H9 (cell line): ENCODE measurements around the gene ATF7IP2. TPM values are rescaled to one million over a fixed set of nuclear protein-coding genes. Genes with fewer than 3 reads are reported as not detected.

Experiments used
- DNase-seq: peaks from one replicate; pipeline ENCODE4 v3.0.0-alpha.2; 2017
- H2AFZ ChIP-seq: one replicate; pipeline ENCODE4 v1.6.1; 2013; ENCODE audit warnings: mild to moderate bottlenecking, low read length, control low read depth, moderate library complexity
- H2AK5ac ChIP-seq: 2 replicates; pipeline ENCODE4 v1.6.1; 2013; ENCODE audit warnings: low read length, control low read depth, mixed read lengths; ENCODE audit not compliant: insufficient read length
- H2BK120ac ChIP-seq: one replicate; pipeline ENCODE4 v1.6.1; 2013; ENCODE audit warnings: low read depth, mild to moderate bottlenecking, low read length, control low read depth, inconsistent platforms; ENCODE audit not compliant: poor library complexity, severe bottlenecking
- H2BK12ac ChIP-seq: 2 replicates; pipeline ENCODE4 v1.6.1; 2013; ENCODE audit warnings: low read length, control low read depth, mixed read lengths, low read depth; ENCODE audit not compliant: insufficient read length
- H2BK15ac ChIP-seq: 2 replicates; pipeline ENCODE4 v1.6.1; 2013; ENCODE audit warnings: low read depth, low read length, control low read depth
- H2BK20ac ChIP-seq: one replicate; pipeline ENCODE4 v1.6.1; 2013; ENCODE audit warnings: low read depth, mild to moderate bottlenecking, low read length, control low read depth, inconsistent platforms; ENCODE audit not compliant: poor library complexity, severe bottlenecking
- H2BK5ac ChIP-seq: 2 replicates; pipeline ENCODE4 v1.6.1; 2013; ENCODE audit warnings: low read length, control low read depth, mixed read lengths; ENCODE audit not compliant: insufficient read length
- H3K14ac ChIP-seq: 2 replicates; pipeline ENCODE4 v1.6.1; 2013; ENCODE audit warnings: low read length, control low read depth; ENCODE audit not compliant: insufficient read depth
- H3K18ac ChIP-seq: 2 replicates; pipeline ENCODE4 v1.6.1; 2013; ENCODE audit warnings: low read depth, mild to moderate bottlenecking, mixed read lengths, low read length, control low read depth; ENCODE audit not compliant: insufficient read length
- H3K23ac ChIP-seq: 2 replicates; pipeline ENCODE4 v1.6.1; 2013; ENCODE audit warnings: low read length, control low read depth, mixed read lengths, low read depth; ENCODE audit not compliant: insufficient read length
- H3K23me2 ChIP-seq: 2 replicates; pipeline ENCODE4 v1.6.1; 2013; ENCODE audit warnings: low read depth, mild to moderate bottlenecking, mixed read lengths, low read length, control low read depth; ENCODE audit not compliant: insufficient read length, poor library complexity, severe bottlenecking
- H3K27ac ChIP-seq: 2 replicates; pipeline ENCODE4 v1.5.1; 2013; ENCODE audit warnings: low read length, control low read depth, mixed read lengths, low read depth; ENCODE audit not compliant: insufficient read length
- H3K27me3 ChIP-seq: 2 replicates; pipeline ENCODE4 v1.6.1; 2013; ENCODE audit warnings: low read length, control low read depth, inconsistent platforms; ENCODE audit not compliant: insufficient read depth
- H3K4ac ChIP-seq: 2 replicates; pipeline ENCODE4 v1.6.1; 2013; ENCODE audit warnings: low read depth, mild to moderate bottlenecking, control low read depth, inconsistent platforms, low read length, moderate library complexity
- H3K4me1 ChIP-seq: 2 replicates; pipeline ENCODE4 v1.6.1; 2013; ENCODE audit warnings: low read length, control low read depth, inconsistent platforms; ENCODE audit not compliant: insufficient read depth
- H3K4me2 ChIP-seq: 2 replicates; pipeline ENCODE4 v1.6.1; 2013; ENCODE audit warnings: low read length, control low read depth, mixed read lengths; ENCODE audit not compliant: insufficient read length, insufficient read depth
- H3K56ac ChIP-seq: 2 replicates; pipeline ENCODE4 v1.6.1; 2013; ENCODE audit warnings: low read depth, mild to moderate bottlenecking, mixed read lengths, low read length, control low read depth; ENCODE audit not compliant: insufficient read length
- H3K79me1 ChIP-seq: 2 replicates; pipeline ENCODE4 v1.6.1; 2013; ENCODE audit warnings: low read depth, mild to moderate bottlenecking, moderate library complexity, low read length, control low read depth, inconsistent platforms; ENCODE audit not compliant: insufficient read depth, poor library complexity, severe bottlenecking
- H3K79me2 ChIP-seq: 2 replicates; pipeline ENCODE4 v1.6.1; 2013; ENCODE audit warnings: low read length, control low read depth, inconsistent platforms; ENCODE audit not compliant: insufficient read depth
- H3K9ac ChIP-seq: 2 replicates; pipeline ENCODE4 v1.6.1; 2013; ENCODE audit warnings: low read length, control low read depth, mixed read lengths; ENCODE audit not compliant: insufficient read length; ENCODE audit errors: extremely low read depth
- H3K9me3 ChIP-seq: one replicate; pipeline ENCODE4 v1.6.1; 2013; ENCODE audit warnings: low read depth, low read length, inconsistent platforms; ENCODE audit not compliant: control insufficient read depth
- H3T11ph ChIP-seq: one replicate; pipeline ENCODE4 v1.6.1; 2013; ENCODE audit warnings: mild to moderate bottlenecking, low read length, control low read depth, inconsistent platforms
- H4K20me1 ChIP-seq: one replicate; pipeline ENCODE4 v1.6.1; 2013; ENCODE audit not compliant: control insufficient read depth, insufficient read length, insufficient read depth
- H4K5ac ChIP-seq: 2 replicates; pipeline ENCODE4 v1.6.1; 2013; ENCODE audit warnings: low read depth, mild to moderate bottlenecking, mixed read lengths, low read length, control low read depth; ENCODE audit not compliant: insufficient read length
- H4K8ac ChIP-seq: replicated peaks from 2 replicates; pipeline ENCODE4 v1.6.1; 2013; ENCODE audit warnings: low read length, control low read depth, mixed read lengths, low read depth; ENCODE audit not compliant: insufficient read length
- H4K91ac ChIP-seq: 2 replicates; pipeline ENCODE4 v1.6.1; 2013; ENCODE audit warnings: low read depth, mild to moderate bottlenecking, moderate library complexity, mixed read lengths, low read length, control low read depth; ENCODE audit not compliant: insufficient read length
- H3K27ac Mint-ChIP-seq, 3 experiments: 2 replicates in 2 of 3; 3 replicates in 1 of 3; pipeline ENCODE4 v1.8.0; 2020 to 2021; ENCODE audit warnings: mixed read lengths in 3 of 3, mild to moderate bottlenecking in 1 of 3, moderate library complexity in 1 of 3
- H3K27me3 Mint-ChIP-seq: 2 replicates; pipeline ENCODE4 v1.8.0; 2021; ENCODE audit warnings: low read depth, mild to moderate bottlenecking, moderate library complexity, mixed read lengths
- H3K36me3 Mint-ChIP-seq, 3 experiments: 2 replicates in 2 of 3; 3 replicates in 1 of 3; pipeline ENCODE4 v1.8.0; 2020 to 2021; ENCODE audit warnings: low read depth in 3 of 3, mixed read lengths in 3 of 3; ENCODE audit not compliant: insufficient read depth in 1 of 3
- H3K4me1 Mint-ChIP-seq, 2 experiments: 2 replicates each; pipeline ENCODE4 v1.8.0; 2020; ENCODE audit warnings: mixed read lengths in 2 of 2
- H3K4me3 Mint-ChIP-seq, 2 experiments: 2 replicates in 1 of 2; 3 replicates in 1 of 2; pipeline ENCODE4 v1.8.0; 2020 to 2021; ENCODE audit warnings: mild to moderate bottlenecking in 2 of 2, mixed read lengths in 2 of 2, moderate library complexity in 1 of 2
- H3K9me3 Mint-ChIP-seq, 2 experiments: 2 replicates in 1 of 2; 3 replicates in 1 of 2; pipeline ENCODE4 v1.8.0; 2020; ENCODE audit warnings: mild to moderate bottlenecking in 2 of 2, mixed read lengths in 2 of 2, moderate library complexity in 1 of 2
- CTCF ChIP-seq: fragments of 200-600 bp; sonication (generic); conservative IDR thresholded peaks from 3 replicates; pipeline ENCODE4 v1.8.0; 2021; ENCODE audit warnings: antibody characterized with exemption, mild to moderate bottlenecking
- WGBS: extraction: QIAGEN DNeasy Blood & Tissue Kit; methylation state at CpG from one replicate; pipeline ENCODE4 v1.1.7; 2013; ENCODE audit warnings: missing lambda C conversion rate, low lambda C conversion rate, mixed read lengths; ENCODE audit not compliant: insufficient read length; ENCODE audit errors: extremely low coverage; 5-methylcytosine and 5-hydroxymethylcytosine counted together
- total RNA-seq: library from RNA; stranded (reverse); gene quantifications from 2 replicates; pipeline ENCODE4 v1.2.1, GENCODE V29; 2021

The ATF7IP2 gene
- total RNA-seq, 1 experiment from 2014 or later: 21.5 TPM

- no CpG with 5 or more reads among the region's 14 CpGs for WGBS
- Histone ChIP-seq H3K23me2 (no peaks in the 10 kb centered on the region), H4K8ac (no peak overlapping the region), H3K27ac (no peak overlapping the region), H3K14ac (no peak overlapping the region), H4K20me1 (no peaks in the 10 kb centered on the region), H3K9me3 (no peaks in the 10 kb centered on the region), H3K56ac (no peak overlapping the region), H3K9ac (no peak overlapping the region), H3K23ac (no peak overlapping the region), H3K79me1 (no peaks in the 10 kb centered on the region), H3K4ac (no peak overlapping the region), H2BK5ac (no peak overlapping the region), H3T11ph (no peak overlapping the region), H3K4me2 (no peak overlapping the region), H2BK120ac (no peak overlapping the region), H2AK5ac (no peak overlapping the region), H4K91ac (no peak overlapping the region), H3K79me2 (no peaks in the 10 kb centered on the region), H3K27me3 (no peaks in the 10 kb centered on the region), H2BK12ac (no peak overlapping the region), H3K18ac (no peak overlapping the region), H2BK20ac (no peak overlapping the region), H2BK15ac (no peak overlapping the region), H4K5ac (no peak overlapping the region), H3K4me1 (no peaks in the 10 kb centered on the region), H2AFZ (no peak overlapping the region)
- no peak overlapping the region for H3K27ac Mint-ChIP-seq
- H3K9me3 Mint-ChIP-seq: no peaks in the 10 kb centered on the region
- TF ChIP-seq CTCF: no peak
- H3K4me1 Mint-ChIP-seq: no peaks in the 10 kb centered on the region
- DNase-seq: no peak
- H3K4me3 Mint-ChIP-seq: no peak overlapping the region
- no peaks in the 10 kb centered on the region for H3K27me3 Mint-ChIP-seq
- H3K36me3 Mint-ChIP-seq: no peaks in the 10 kb centered on the region
Measured at GRCh38 chr16:10530685-10531084, 144.8 kb downstream of the ATF7IP2 start.
